IPS-NIHi7 (cell line): ENCODE results near the gene CMC2.
A peak's percentile ranks its signal among the peaks of the same experiment; 100 is the strongest.

Source experiments
- DNase-seq: peaks from one replicate; pipeline ENCODE4 v3.0.0; 2012; ENCODE audit warnings: mixed read lengths; ENCODE audit errors: extremely low spot score

Gene CMC2

DNA sequence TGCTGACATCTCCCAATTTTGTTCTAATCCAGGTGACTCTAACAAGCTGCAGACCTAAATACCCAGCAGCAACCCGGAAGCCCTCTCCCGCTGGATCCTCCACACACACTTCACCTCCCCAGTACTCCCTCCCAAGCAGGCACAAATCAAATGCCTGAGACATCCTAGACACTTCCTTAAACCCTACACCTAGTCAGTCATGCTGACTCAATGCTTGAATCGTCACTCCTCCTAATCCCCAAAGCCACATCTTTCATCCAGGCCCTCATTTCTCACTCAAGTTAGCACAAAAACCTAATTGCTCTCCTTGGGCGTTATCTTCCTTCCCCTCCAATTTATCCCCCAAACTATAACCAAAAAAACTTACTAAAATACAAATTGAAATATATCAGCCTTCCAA is 32.7 kb downstream of the CMC2 start:
- DNase-seq = no peak

DNA sequence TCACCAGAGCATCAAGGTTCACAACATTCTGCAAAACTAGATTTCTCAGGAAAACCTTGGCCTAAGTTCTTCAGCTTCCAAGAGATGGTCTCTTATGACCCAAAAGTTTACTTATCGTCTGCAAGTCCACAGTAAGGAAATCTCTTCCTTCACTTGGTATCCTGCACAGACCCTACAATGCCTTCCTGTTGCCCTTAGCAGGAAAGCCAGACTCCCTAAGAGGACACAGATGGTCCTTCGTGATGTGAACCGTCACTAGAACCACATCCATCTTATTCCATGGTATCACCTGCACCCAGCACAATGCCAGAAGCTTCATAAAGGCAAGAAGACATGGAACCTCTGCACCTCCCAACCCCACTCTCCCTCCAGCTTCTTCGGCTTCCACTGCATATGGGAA is 34.1 kb downstream of the CMC2 start:
- DNase-seq = no peak

DNA sequence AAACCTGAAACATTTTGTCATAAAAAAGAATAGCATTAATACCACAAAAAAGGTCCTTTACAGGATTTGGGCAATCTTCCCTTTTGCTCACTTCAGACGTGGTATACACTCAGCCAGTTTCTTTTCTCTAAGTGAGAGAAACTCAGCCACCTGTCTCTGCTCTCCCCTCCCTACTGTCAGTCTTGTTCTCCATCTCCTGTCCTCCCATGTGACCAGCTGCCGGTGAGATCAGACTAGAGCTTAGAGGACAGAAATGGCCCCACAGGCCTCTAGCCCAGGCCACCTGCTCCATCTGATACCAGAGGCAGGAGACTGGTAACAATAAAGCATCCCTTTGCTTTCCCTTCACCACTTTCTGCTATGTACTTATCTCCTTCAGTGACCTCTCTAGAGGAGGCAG is 34.9 kb downstream of the CMC2 start:
- no peak for DNase-seq

DNA sequence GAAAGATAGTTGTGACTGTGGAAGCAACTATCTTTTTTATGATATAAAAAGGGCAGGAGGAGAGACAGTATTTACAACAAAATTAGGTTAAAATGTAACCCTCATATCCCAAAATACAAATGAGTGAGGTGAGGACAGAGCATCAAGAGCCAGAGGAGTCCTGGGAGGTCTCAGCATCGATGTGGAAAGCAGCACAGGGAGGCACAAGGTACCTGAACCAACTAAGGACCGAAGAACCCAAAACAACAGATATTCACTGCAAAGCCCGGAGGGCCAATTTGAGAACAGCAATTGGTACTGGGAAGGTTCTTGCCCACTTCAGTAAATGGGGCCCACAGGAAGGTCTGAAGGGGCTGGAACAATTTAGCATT is 37.6 kb downstream of the CMC2 start:
- no peak for DNase-seq

DNA sequence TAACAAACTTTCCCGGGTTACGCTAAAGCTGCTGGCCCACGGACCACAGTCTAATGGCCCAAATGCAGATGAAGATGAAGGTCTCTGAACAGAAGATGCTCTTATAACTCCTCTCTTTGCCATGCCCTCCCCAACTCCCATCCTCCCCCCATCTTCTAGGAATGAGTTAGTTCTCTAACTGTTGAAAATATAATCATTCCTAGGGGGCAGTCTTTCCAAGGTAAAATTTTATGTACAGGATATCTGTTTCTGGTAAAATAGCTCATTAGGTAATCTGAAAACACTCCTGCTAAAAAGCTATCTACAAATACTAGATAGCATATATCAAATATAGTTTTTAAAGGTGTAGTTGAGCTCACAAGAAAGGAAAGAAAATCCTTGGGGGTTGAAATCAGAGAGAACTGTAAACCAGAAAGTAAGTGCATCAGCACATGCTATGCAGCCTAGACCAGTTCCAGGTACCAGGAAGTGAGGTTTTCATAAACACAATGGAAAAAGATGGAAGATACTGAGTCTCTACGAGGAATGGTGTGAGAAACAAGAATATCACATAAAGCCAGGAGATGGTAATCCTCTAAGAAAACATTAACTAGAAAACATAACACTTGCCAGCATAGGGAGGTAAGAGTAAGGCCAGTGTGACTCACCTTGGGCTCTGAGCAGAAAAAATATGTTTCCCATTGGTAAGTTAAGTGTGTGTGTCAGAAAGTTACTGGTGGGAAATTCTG is 38.1 kb downstream of the CMC2 start:
- DNase-seq = no peak

DNA sequence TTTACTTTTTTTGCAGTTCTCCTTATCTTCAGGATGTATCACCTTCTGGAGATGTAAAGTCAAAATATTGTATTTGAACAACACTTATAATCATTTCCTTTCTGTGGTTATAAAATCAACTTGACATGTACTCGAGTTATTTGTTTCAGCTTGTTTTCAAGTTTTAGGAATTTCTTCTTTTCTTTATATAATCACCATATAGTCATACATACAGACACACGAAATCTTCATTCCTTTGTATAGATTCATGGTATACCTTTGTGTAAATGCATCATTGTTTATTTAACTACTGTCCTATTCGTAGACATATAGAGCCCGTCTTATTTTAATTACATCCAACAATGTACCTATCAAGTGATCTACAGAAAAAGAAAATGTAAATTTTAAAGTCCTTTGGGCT is 40.1 kb downstream of the CMC2 start:
- no peak for DNase-seq

DNA sequence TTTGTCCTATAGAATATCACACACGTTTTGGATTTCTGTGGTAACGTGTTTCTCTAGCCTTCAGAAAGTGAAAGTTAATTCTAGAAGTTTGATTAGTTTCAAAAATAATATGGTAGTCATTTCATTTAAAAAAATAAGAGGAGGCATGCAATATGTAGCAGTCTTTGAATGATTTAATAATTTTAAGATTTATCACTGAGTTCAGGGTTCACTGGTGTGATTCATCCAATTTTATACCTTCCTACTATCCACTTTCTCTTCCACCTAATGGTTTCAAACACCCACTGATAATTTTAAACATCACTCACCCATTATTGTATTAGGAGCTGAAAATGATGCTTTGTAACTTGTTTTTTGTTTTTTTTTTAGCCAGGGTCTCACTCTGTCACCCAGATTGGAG is 42.3 kb downstream of the CMC2 start:
- DNase-seq = no peak

DNA sequence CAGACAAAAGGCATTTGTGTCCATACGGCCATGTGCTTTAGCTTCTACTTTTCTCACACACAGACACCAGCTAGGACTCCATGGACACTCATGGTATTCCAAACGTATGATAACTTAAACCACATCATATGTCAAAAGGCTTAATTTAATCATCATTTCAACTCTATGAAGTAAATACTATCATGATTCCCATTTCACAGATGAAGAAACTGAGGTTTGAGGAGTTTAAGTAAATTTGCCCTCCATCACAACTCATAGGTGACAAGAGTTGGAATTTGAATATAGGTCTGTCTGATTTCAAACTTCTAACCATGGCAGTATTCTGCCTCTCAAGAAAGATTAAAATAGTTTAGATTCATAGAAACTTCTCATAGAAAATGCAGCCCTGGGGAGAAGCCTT is 43.8 kb downstream of the CMC2 start:
- no peak for DNase-seq

DNA sequence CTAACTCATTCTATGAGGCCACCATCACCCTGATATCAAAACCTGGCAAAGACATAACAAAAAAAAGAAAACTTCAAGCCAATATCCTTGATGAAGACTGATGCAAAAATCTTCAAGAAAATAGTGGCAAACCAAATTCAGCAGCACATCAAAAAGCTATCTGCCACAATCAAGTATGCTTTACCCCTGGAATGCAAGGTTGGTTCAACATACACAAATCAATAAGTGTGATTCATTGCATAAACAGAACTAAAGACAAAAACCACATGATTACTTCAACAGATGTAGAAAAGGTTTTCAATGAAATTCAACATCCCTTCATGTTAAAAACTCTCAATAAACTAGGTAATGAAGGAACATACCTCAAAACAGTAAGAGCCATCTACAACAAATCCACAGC is 48.4 kb downstream of the CMC2 start:
- no peak for DNase-seq

DNA sequence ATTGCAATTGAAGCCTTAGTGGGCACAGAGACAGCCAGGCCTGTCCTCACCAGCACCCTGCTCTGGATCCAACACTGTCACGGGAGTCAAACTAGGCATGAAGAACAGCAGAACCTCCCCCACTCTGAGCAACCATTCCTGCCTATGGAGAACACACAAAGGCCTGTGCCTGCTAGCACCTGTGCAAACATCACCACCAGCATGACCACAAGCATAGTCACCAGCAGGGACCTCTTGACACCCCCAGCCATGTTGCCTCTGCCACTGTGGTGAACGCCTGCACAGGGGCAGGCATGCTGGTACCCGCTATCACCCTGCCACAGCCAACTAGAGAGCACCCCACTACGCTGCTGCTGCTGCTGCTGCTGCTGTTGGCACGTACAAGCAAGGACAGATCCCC is 51.7 kb downstream of the CMC2 start:
- no peak for DNase-seq

DNA sequence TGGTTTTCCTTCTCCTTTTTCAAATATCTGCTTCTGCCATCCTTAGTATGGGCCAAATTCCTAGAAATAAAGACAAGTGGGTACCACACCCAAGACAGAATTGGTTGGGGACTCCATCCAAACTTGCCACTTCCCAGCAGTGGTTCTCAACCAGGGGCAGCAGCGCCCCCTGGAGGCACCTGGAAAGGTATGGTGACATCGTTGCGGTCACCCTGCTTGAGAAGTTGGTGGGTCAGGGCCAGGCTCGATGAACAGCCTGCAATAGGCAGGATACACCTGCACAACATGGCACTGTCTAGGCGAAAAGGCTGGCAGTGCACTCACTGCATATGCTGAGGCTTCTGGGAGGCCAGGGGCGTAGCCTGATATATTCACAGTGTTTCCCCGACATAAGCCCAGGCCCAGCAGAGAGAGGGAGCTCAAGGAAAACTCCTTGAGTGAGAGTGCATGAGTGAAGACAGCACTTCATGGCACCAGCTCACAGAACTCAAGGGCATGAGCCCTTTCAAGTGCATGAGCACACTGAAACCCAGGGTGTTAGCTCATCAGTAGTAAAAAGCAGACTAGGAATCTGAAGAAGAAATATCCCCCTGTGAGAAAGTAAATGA is 57.7 kb downstream of the CMC2 start:
- DNase-seq = peak; percentile 85

DNA sequence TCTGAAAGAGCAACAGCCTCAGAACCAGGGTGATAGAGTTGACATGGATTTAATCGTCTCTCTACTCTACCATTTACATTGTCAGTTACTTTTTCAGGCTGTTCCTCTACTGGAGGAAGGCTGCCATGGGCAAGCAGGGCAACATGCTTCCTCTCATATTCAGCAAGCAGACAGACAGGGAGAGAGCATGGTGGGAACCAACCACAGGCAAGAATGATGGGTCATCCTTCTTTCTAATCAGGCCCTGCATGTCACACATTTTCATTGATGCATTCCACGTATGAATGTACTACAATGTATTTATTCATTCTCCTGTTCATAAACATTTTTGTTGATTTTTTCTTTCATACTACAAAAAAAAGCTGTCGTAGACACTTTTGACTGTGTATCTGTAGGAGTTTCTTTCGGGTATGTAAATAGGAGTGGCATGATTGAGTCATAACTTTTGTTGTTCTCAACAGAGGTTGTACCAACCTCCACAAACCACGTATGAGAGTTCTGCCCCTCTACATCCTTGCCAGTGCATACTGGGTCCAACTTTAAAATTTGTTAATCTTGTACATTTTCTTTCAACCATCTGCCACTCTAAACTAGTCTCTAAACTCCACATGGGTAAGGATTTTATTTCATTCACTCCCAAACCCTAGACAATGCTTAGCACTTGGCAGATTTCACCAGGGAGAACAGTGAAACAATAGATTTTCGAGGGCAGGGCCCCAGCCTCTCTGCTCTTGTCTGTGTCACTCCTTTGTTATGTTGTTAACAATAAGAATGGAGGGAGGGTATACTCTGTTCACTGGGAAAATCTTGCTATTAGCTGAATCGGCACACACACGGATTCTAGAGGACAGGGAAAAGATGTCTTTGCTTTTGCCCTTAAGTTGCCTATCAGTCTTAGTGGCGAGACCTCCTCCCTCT is 58.7 kb downstream of the CMC2 start:
- no peak for DNase-seq

DNA sequence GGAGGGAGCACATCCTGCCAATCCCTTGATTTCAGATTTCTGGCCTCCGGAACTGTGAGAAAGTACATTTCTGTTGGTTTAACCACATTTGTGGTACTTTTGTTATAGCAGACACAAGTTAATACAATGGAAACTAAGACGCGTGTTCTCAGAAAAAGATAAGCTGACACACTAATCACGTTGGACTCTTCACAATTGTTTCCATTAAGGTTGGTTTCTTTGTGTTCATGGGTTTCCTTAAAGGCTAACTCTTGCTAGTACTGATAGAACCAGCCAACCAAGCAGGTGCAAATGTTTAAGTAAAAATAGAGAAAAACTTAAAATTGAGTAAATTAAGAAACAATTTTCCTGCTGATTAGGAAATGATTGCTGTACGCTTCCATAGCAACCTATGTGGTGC is 59.4 kb downstream of the CMC2 start:
- no peak for DNase-seq

DNA sequence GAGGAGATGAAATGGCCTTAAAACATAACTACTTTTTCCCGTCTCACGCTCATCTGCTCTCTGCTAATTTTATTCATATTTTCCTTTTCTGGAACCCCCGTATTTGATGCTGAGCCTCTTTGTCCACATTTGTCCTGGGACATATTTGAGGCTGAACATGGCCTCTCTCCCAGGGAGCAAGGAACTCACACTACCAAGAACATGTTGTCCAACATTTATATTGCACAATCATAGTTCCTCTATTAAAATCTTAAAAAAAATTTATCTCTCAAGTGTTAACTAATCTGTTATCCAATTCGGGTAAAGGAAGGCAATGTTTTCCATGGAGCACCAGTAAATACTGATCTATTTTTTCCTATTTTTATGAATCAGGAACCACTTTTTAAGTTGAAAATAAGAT is 60.2 kb downstream of the CMC2 start:
- no peak for DNase-seq

DNA sequence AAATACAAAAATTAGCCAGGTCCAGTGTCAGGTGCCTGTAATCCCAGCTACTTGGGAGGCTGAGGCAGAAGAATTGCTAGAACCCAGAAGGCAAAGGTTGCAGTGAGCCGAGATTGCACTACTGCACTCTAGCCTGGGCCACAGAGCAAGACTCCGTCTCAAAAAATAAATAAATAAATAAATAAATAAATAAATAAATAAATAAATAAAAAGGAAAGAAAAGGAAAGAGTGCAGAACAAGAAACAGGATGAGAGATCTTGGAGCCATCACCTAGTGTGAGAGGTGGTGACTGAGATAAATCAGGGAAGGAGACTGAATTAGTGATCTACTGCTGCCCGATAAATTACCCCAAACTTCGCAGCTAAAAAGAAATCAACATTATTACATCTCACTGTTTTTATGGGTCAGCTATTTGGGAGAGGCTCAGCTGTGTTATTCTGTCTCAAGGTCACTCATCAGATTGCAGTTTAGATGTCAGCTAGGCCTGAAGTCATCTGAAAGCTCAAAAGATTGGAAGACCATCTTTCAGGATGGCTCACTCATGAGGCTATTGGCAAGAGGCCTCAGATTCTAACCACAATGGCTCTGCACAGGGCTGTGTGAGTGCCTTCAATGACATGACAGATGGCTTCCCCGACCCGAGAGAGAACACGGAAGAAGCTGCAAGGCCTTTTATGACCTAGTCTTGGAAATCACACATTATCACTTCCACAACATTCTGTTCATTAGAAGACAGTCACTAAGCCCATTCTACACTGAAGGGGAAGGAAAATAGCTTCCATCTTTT is 66.4 kb downstream of the CMC2 start:
- no peak for DNase-seq

DNA sequence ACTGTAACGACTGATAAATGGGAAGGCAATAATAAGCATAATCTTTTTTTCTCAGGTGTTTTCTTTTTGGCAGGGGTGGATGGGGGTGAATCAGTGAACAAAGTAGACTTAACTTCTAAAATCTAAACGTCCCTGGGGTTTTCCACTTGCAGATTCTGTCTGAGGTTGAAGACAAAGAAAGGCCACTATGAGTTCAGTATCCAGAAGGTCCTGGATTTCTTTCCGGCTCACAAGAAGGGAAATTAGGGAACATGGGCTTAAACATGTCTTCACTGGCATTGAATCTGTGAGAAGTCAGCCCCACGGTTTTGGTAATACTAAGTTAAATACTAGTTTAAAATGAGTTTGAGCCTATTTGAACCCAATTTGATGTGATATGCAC is 67.8 kb downstream of the CMC2 start:
- no peak for DNase-seq

DNA sequence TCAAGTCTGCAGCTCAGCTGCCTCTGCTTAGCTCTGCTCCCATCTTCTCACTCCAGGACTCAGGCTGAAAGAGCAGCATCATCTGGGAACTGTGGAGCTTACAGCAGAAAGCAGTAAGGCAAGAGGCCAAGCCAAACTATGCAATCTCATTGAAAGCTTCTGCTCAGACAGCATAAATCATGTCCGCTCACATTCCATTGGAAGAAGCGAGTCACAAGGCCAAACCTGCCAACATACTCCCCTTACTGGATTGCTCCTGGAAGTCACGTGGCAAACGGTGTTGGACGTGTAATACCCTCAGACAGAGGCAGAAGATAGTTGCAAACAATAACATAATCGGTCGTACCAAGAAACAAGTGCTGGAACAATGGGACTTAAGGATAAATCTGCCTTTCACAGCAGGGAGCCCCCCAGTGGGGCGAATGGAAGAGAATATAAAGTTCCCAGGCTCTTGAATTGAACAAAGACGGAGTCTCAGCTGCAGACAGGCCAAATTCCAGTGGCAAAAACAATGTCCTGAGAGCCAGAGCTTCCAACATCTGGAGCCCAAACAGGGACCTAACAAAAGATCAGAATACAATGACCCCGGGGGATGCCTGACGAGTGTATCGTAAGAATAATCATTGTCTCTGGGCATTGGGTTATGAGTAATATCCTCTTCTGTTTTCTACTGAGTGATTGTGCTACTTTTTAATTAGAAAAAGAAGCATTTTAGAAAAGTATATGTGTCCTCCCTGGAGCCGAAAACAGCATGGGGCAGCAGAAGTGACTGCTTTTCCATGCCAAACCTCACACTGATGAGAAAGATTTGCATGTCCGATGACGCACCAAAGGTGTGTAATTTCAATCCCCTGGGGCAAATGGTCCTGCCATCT is 68.4 kb downstream of the CMC2 start:
- DNase-seq = no peak

DNA sequence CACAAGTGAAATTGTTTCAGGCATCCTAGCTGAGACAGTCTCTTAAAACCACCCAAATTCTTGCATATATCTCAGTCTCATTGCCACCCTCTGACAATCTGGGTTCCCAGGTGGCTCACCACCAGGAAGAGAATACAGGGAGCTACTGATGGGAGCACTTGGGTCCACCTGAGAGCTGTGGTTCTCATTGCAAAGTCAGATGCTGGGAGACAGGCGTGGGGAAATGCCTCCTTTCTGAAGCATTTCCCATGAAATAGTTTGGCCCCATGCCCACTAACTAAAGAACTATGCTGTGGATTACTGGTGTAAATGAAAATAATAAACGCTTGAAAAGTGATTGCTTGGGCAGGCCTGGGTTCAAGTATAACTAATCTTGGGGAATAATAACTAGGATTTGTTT is 70.3 kb downstream of the CMC2 start:
- DNase-seq = no peak

DNA sequence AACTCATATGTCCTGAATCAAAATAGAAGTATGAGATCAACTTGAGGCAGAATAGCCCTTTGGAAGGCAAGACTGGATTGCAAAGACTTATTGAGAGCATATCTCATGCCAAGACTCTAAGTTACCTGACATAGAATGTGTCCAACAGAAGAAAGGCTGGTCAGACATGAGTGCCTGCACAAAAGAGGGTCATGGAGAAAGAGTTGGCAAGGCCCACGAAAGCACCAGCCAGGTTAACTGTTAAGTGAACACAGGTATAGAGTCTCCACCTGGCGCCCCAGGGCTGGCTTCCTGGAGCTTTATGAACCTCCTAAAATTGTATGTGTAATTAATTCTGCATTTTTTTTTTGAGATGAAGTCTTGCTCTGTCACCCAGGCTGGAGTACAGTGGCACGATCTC is 71.0 kb downstream of the CMC2 start:
- no peak for DNase-seq

DNA sequence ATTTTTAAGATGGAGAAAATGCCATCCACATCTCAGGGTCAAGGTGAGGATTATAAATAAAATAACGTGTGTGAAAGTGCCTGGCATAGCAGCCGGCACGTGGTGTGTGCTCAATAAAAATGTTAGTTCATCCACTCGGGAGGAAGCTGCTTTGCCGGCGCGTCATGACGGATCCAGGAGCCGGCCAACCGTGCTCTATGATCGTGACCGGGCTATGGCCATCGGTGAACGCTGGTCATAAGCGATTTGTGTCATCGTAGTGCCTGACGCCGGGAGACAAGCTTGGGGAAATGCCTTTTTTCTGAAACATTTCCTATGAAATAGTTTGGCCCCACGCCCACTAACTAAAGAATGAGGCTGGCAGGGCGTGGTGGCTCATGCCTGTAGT is 74.0 kb downstream of the CMC2 start:
- DNase-seq = no peak
